ENCODE results near the gene STK32B. TPM values are rescaled to one million over a fixed set of nuclear protein-coding genes. Genes with fewer than 3 reads are reported as not detected.
"Not testable (repeated sequence)": the region's sequence is repeated elsewhere in the genome, so short reads cannot be mapped to it uniquely, and the experiment has no call there.

STK32B gene
- total RNA-seq, 2 donors from 2014 or later: 0.09 to 7.3 TPM

GRCh38 chr4:5162909-5163508, 111.7 kb downstream of the STK32B start:
- intact Hi-C loops (cut with DNase I): no loop called here
- WGBS: 73% methylated on average over 6 of the region's 6 CpGs
- no peak overlapping the region for H3K27ac ChIP-seq
- TF ChIP-seq POLR2A (IDR thresholded peaks at IDR 0.05) (no peak), POLR2AphosphoS5 (IDR thresholded peaks at IDR 0.05) (no peak)
- TF ChIP-seq, protein P1, sequence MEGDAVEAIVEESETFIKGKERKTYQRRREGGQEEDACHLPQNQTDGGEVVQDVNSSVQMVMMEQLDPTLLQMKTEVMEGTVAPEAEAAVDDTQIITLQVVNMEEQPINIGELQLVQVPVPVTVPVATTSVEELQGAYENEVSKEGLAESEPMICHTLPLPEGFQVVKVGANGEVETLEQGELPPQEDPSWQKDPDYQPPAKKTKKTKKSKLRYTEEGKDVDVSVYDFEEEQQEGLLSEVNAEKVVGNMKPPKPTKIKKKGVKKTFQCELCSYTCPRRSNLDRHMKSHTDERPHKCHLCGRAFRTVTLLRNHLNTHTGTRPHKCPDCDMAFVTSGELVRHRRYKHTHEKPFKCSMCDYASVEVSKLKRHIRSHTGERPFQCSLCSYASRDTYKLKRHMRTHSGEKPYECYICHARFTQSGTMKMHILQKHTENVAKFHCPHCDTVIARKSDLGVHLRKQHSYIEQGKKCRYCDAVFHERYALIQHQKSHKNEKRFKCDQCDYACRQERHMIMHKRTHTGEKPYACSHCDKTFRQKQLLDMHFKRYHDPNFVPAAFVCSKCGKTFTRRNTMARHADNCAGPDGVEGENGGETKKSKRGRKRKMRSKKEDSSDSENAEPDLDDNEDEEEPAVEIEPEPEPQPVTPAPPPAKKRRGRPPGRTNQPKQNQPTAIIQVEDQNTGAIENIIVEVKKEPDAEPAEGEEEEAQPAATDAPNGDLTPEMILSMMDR (IDR thresholded peaks at IDR 0.05): no peak
- no peaks in the 10 kb centered on the region for H3K27me3 ChIP-seq (replicated peaks; ENCODE audit: insufficient read depth)
- no peaks in the 10 kb centered on the region for H3K36me3 ChIP-seq
- no peaks in the 10 kb centered on the region for H3K9me3 ChIP-seq
- no peak for DNase-seq (ENCODE audit: low spot score)
- no peak overlapping the region for H3K4me3 ChIP-seq
- H3K4me1 ChIP-seq (replicated peaks): no peaks in the 10 kb centered on the region

DNA sequence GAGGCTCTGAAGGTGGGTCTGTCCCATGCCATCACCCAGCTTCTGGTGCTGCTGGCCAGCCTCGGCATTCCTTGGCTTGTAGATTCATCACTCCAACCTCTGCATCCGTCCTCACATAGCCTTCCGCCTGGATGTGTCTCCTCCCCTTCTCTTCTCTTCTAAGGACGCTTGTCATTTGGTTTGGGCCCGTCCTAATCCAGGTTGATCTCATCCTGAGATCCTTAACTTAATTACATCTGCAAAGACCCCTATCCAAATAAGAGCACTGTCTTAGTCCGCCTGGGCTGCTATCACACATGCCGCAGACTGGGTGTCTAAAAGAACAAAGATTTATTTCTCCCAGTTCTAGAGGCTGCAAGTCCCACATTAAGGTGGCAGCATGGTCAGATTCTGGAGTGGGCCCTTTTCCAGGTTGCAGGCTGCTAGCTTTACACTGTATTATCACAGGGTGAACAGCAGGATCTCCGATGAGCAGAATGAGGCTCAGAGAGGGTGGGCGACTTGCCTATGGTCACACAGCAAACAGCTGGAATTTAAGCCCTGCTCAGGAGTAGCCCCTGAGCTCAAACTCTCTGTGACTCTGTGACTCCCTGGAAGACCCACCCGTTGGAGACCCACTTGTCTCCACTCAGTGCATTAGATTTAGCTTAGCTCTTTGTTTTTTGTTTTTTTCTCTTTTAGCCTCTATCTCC, 113.1 kb downstream of the STK32B start:
- Histone ChIP-seq H3K4me3 (no peak overlapping the region), H3K36me3 (no peaks in the 10 kb centered on the region), H3K9me3 (no peaks in the 10 kb centered on the region), H3K27me3 (replicated peaks; ENCODE audit: insufficient read depth) (no peaks in the 10 kb centered on the region), H3K27ac (no peak overlapping the region), H3K4me1 (replicated peaks) (no peaks in the 10 kb centered on the region)
- WGBS: 92% methylated on average over 10 of the region's 10 CpGs
- DNase-seq (ENCODE audit: low spot score): no peak
- intact Hi-C loops (cut with DNase I): no loop called here
- TF ChIP-seq POLR2A (IDR thresholded peaks at IDR 0.05) (no peak), POLR2AphosphoS5 (IDR thresholded peaks at IDR 0.05) (no peak)
- TF ChIP-seq, protein P1 (IDR thresholded peaks at IDR 0.05): no peak

DNA sequence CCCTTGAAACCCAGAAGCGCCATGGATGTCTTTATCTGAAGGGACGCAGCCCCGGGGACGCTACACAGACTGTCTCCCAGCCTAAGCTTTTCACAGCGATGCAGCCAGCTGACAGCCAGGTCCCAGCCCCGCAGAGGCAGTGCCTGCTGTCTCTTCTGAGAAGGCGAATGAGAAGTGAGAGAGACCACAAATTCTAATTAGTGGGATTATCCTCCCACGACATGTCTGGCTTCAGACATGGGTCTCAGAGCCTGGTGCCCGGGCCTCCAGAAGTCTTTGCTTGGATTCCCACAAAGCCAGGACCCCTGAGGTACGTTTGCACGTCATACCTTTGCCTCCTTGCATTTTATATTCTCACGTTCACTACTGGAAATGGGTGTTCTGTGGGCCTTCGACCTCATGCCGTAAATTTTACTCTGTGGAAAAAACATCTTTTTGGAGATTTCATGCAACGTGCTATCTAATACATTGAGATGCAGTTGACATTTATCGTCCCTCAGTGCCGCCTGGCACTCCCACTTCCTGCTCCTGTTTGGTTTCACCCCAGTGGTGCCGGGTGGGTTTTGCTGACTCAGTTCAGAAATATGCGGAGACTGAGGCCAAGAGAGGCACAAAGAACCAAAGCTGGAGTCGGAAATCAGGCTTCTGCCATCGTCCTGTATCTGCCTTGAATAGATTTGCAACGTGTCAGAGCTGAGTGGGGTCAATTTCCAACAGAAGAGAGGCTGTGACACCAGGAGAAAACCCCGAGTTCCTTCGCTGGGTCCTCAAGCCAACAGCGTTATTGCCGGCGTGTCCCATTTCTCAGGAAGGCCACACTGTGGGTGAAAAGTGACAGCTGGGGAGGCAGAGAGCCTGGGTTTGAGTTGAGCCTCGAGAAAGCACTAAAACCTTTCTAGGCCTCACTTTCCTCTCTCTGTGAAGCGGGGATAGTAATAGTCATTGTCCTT, 114.4 kb downstream of the STK32B start:
- Histone ChIP-seq H3K9me3 (no peaks in the 10 kb centered on the region), H3K4me3 (no peak overlapping the region), H3K27ac (no peak overlapping the region), H3K4me1 (replicated peaks) (no peaks in the 10 kb centered on the region), H3K27me3 (replicated peaks; ENCODE audit: insufficient read depth) (no peaks in the 10 kb centered on the region), H3K36me3 (no peaks in the 10 kb centered on the region)
- intact Hi-C loops (cut with DNase I): no loop called here
- WGBS: 46% methylated on average over 29 of the region's 29 CpGs
- no peak for DNase-seq (ENCODE audit: low spot score)
- TF ChIP-seq POLR2AphosphoS5 (IDR thresholded peaks at IDR 0.05): no peak

DNA sequence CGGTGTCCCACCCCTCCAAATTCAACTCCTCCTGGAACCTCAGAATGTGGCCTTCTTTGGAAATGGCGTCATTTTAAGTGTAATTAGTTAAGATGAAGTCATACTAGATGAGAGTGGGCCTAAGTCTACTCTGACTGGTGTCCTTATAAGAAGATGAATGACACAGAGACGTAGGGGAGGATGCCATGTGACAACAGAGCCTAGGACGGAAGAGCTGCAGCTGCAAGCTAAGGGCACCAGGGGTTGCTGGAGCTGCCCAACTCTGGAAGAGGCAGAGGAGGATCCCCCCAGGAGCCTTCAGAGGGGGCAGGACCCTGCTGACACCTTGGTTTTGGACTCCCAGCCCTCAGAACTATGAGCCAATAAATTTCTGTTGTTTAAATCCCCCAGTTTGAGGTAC, 115.1 kb downstream of the STK32B start:
- Histone ChIP-seq H3K27me3 (replicated peaks; ENCODE audit: insufficient read depth) (no peaks in the 10 kb centered on the region), H3K9me3 (no peaks in the 10 kb centered on the region), H3K27ac (no peak overlapping the region), H3K4me1 (replicated peaks) (no peaks in the 10 kb centered on the region), H3K36me3 (no peaks in the 10 kb centered on the region), H3K4me3 (no peak overlapping the region)
- intact Hi-C loops (cut with DNase I): no loop called here
- WGBS: 94% methylated on average over 4 of the region's 4 CpGs
- TF ChIP-seq, protein P1 (IDR thresholded peaks at IDR 0.05): no peak
- no peak for TF ChIP-seq POLR2A (IDR thresholded peaks at IDR 0.05)
- no peak for TF ChIP-seq POLR2AphosphoS5 (IDR thresholded peaks at IDR 0.05)
- DNase-seq (ENCODE audit: low spot score): no peak

DNA sequence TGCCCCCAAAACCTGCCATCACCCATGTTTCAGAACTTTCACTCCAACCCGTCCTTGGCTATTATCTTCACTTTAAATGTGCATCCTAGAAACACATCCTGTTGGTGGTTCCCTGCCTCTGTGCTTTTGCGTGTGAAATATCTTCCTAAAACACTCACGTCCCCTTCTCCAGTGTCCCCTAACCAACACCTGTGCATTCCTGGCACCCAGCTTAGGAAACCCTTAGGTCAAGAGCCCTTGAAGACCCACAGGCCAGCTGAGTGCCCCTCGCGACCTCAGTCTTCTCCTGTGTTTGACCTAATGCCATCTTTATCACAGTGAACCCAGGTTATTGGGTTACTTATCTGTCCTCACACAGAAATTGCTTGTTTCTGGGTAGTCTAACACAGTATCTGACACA, 117.6 kb downstream of the STK32B start:
- no peaks in the 10 kb centered on the region for H3K9me3 ChIP-seq
- H3K4me3 ChIP-seq: no peak overlapping the region
- intact Hi-C loops (cut with DNase I): no loop called here
- no peaks in the 10 kb centered on the region for H3K36me3 ChIP-seq
- no peak for TF ChIP-seq POLR2AphosphoS5 (IDR thresholded peaks at IDR 0.05)
- TF ChIP-seq, protein P1 (IDR thresholded peaks at IDR 0.05): no peak
- TF ChIP-seq POLR2A (IDR thresholded peaks at IDR 0.05): no peak
- no peaks in the 10 kb centered on the region for H3K4me1 ChIP-seq (replicated peaks)
- no peak for DNase-seq (ENCODE audit: low spot score)
- 94% methylated on average over 5 of the region's 5 CpGs for WGBS
- no peak overlapping the region for H3K27ac ChIP-seq
- H3K27me3 ChIP-seq (replicated peaks; ENCODE audit: insufficient read depth): no peaks in the 10 kb centered on the region

DNA sequence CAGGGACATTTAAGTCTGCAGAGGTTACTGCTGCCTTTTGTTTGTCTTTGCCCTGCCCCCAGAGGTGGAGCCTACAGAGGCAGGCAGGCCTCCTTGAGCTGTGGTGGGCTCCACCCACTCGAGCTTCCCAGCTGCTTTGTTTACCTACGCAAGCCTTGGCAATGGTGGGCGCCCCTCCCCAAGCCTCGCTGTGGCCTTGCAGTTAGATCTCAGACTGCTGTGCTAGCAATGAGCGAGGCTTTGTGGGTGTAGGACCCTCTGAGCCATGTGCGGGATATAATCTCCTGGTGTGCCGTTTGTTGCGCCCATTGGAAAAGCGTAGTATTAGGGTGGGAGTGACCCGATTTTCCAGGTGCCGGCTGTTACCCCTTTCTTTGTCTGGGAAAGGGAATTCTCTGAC, 124.6 kb downstream of the STK32B start:
- H3K27me3 ChIP-seq (replicated peaks; ENCODE audit: insufficient read depth); H3K9me3 ChIP-seq; H3K4me3 ChIP-seq; H3K36me3 ChIP-seq; H3K27ac ChIP-seq; DNase-seq (ENCODE audit: low spot score); intact Hi-C loops (cut with DNase I); H3K4me1 ChIP-seq (replicated peaks): not testable (repeated sequence)
- 94% methylated on average over 11 of the region's 11 CpGs for WGBS
